K562 (cell line): ENCODE results near the gene KRTAP4-11.
"Not testable (repeated sequence)": the region's sequence is repeated elsewhere in the genome, so short reads cannot be mapped to it uniquely, and the experiment has no call there.

Experiments
- BHLHE40 ChIP-seq: IDR thresholded peaks from 2 replicates; pipeline ENCODE4 v1.6.1; 2011; ENCODE audit warnings: low read length, improper control_type of control experiment
- CTCF ChIP-seq, 3 experiments: IDR thresholded peaks in 2 of 3; conservative IDR thresholded peaks in 1 of 3; 2 replicates each; pipeline ENCODE4 v1.5.1; 2011 to 2012; ENCODE audit warnings: low read length in 3 of 3, mild to moderate bottlenecking in 3 of 3, control low read depth in 2 of 3, improper control_type of control experiment in 1 of 3, inconsistent platforms in 1 of 3, low read depth in 1 of 3, mixed read lengths in 1 of 3, moderate library complexity in 1 of 3; ENCODE audit not compliant: insufficient read depth in 2 of 3
- ELF1 ChIP-seq: fragments of 200-800 bp; sonication (Bioruptor generic); IDR thresholded peaks from 2 replicates; pipeline ENCODE4 v1.6.1; 2016; ENCODE audit warnings: missing genetic modification characterization, missing compliant biosample characterization
- L3MBTL2 ChIP-seq: fragments of 450-650 bp; IDR thresholded peaks from 2 replicates; pipeline ENCODE4 v1.6.1; 2016; ENCODE audit warnings: mild to moderate bottlenecking, moderate library complexity
- POLR2A ChIP-seq: fragments of 450-650 bp; conservative IDR thresholded peaks from 2 replicates; pipeline ENCODE4 v1.6.1; 2016
- REST ChIP-seq, 2 experiments: fragments of 450-650 bp; formaldehyde crosslinking in 1 of 2; IDR thresholded peaks; 2 replicates each; pipeline versions ENCODE4 v1.4.0 to v1.6.1; 2014 to 2020; ENCODE audit warnings: mild to moderate bottlenecking in 2 of 2, borderline replicate concordance in 1 of 2, low read depth in 1 of 2
- ZNF184 ChIP-seq: sonication (generic); formaldehyde crosslinking; IDR thresholded peaks from 2 replicates; pipeline ENCODE4 v1.5.0; 2020; ENCODE audit warnings: missing genetic modification reagents

GRCh38 chr17:41117846-41118386 is at the start of gene KRTAP4-11:
- TF ChIP-seq L3MBTL2; REST (IDR thresholded peaks at IDR 0.05; ENCODE audit: borderline replicate concordance); REST (CRISPR knock-in tag; IDR thresholded peaks at IDR 0.05; ENCODE audit: low read depth); ELF1; ZNF184; CTCF (IDR thresholded peaks at IDR 0.05 in 2 of 3, conservative IDR thresholded peaks at IDR 0.05 in 1 of 3; ENCODE audit: insufficient read depth in 2 of 3, low read depth in 1 of 3, low read length in 3 of 3); POLR2A; BHLHE40: not testable (repeated sequence)
